HG03439 (cell line): ENCODE data around the gene ANKRD62.

ENCODE experiments used
- ATAC-seq: cut with Tn5 transposase; IDR thresholded peaks from one replicate; pipeline ENCODE4 v1.9.1; 2021; ENCODE audit warnings: mild to moderate bottlenecking, moderate library complexity; ENCODE audit not compliant: unreplicated experiment

ANKRD62 gene

GRCh38 chr18:12165038-12165768 is 71.6 kb downstream of the ANKRD62 start:
- ATAC-seq, result no peak
